ENCODE results near the gene MMP24OS.

- TF ChIP-seq, protein P1, sequence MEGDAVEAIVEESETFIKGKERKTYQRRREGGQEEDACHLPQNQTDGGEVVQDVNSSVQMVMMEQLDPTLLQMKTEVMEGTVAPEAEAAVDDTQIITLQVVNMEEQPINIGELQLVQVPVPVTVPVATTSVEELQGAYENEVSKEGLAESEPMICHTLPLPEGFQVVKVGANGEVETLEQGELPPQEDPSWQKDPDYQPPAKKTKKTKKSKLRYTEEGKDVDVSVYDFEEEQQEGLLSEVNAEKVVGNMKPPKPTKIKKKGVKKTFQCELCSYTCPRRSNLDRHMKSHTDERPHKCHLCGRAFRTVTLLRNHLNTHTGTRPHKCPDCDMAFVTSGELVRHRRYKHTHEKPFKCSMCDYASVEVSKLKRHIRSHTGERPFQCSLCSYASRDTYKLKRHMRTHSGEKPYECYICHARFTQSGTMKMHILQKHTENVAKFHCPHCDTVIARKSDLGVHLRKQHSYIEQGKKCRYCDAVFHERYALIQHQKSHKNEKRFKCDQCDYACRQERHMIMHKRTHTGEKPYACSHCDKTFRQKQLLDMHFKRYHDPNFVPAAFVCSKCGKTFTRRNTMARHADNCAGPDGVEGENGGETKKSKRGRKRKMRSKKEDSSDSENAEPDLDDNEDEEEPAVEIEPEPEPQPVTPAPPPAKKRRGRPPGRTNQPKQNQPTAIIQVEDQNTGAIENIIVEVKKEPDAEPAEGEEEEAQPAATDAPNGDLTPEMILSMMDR (IDR thresholded peaks at IDR 0.05; ENCODE audit: insufficient read depth, low read length) = no peak
- TF ChIP-seq POLR2AphosphoS5 (IDR thresholded peaks at IDR 0.05; ENCODE audit: low read depth) (no peak), SPI1 (IDR thresholded peaks at IDR 0.05; ENCODE audit: borderline replicate concordance, low read depth) (no peak)
- TF ChIP-seq, protein P2, sequence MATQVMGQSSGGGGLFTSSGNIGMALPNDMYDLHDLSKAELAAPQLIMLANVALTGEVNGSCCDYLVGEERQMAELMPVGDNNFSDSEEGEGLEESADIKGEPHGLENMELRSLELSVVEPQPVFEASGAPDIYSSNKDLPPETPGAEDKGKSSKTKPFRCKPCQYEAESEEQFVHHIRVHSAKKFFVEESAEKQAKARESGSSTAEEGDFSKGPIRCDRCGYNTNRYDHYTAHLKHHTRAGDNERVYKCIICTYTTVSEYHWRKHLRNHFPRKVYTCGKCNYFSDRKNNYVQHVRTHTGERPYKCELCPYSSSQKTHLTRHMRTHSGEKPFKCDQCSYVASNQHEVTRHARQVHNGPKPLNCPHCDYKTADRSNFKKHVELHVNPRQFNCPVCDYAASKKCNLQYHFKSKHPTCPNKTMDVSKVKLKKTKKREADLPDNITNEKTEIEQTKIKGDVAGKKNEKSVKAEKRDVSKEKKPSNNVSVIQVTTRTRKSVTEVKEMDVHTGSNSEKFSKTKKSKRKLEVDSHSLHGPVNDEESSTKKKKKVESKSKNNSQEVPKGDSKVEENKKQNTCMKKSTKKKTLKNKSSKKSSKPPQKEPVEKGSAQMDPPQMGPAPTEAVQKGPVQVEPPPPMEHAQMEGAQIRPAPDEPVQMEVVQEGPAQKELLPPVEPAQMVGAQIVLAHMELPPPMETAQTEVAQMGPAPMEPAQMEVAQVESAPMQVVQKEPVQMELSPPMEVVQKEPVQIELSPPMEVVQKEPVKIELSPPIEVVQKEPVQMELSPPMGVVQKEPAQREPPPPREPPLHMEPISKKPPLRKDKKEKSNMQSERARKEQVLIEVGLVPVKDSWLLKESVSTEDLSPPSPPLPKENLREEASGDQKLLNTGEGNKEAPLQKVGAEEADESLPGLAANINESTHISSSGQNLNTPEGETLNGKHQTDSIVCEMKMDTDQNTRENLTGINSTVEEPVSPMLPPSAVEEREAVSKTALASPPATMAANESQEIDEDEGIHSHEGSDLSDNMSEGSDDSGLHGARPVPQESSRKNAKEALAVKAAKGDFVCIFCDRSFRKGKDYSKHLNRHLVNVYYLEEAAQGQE (IDR thresholded peaks at IDR 0.05; ENCODE audit: insufficient replicate concordance, low read depth) = no peak
These were observed 12.4 kb upstream of the MMP24OS start for GRCh38 chr20:35290186-35290886.
